CD4-positive, alpha-beta T cell (primary cell): ENCODE results near the gene FASLG. TPM values are rescaled to one million over a fixed set of nuclear protein-coding genes. Genes with fewer than 3 reads are reported as not detected.

Experiments
- ATAC-seq: fragments of 200-7000 bp; cut with Tn5 transposase; one replicate; pipeline ENCODE4 v1.10.0; 2022; ENCODE audit warnings: mild to moderate bottlenecking; ENCODE audit not compliant: poor library complexity
- CTCF ChIA-PET: fragments of 350-600 bp; sonication (Branson Sonifier 250); formaldehyde crosslinking; loops from one replicate; lab custom pipeline; 2021; ENCODE audit warnings: antibody characterized with exemption, inconsistent platforms; lab: Charles Lee
- POLR2A ChIA-PET: fragments of 350-600 bp; sonication (Branson Sonifier 250); formaldehyde crosslinking; loops from one replicate; lab custom pipeline; 2021; ENCODE audit warnings: antibody characterized with exemption, inconsistent platforms; lab: Charles Lee
- DNase-seq, 14 experiments: peaks; one replicate each; pipeline ENCODE4 v3.0.0-alpha.2; 2013 to 2020; ENCODE audit warnings: mixed read lengths in 2 of 14
- H3K27ac ChIP-seq, 2 donors: one replicate each; pipeline versions ENCODE4 v1.5.1 to v1.7.0; 2013; ENCODE audit warnings: low read length in 2 of 2, low read depth in 1 of 2, mild to moderate bottlenecking in 1 of 2
- H3K27me3 ChIP-seq, 2 experiments: 1 replicate in 1 of 2; 2 replicates in 1 of 2; pipeline versions ENCODE4 v1.6.1 to v1.7.0; 2013; ENCODE audit warnings: low read length in 2 of 2, control low read depth in 1 of 2, mild to moderate bottlenecking in 1 of 2, moderate library complexity in 1 of 2; ENCODE audit not compliant: insufficient read depth in 2 of 2, control insufficient read depth in 1 of 2
- H3K36me3 ChIP-seq: one replicate; pipeline ENCODE4 v1.6.1; 2013; ENCODE audit warnings: low read length, control low read depth; ENCODE audit not compliant: insufficient read depth
- H3K4me1 ChIP-seq: one replicate; pipeline ENCODE4 v1.6.1; 2013; ENCODE audit warnings: low read length, control low read depth; ENCODE audit not compliant: insufficient read depth
- H3K4me3 ChIP-seq: one replicate; pipeline ENCODE4 v1.5.1; 2013; ENCODE audit warnings: mild to moderate bottlenecking, low read length, moderate library complexity
- H3K9me3 ChIP-seq, 2 experiments: 1 replicate in 1 of 2; 2 replicates in 1 of 2; pipeline versions ENCODE4 v1.6.1 to v1.7.0; 2013; ENCODE audit warnings: low read length in 2 of 2, mild to moderate bottlenecking in 2 of 2, control low read depth in 1 of 2, moderate library complexity in 1 of 2; ENCODE audit not compliant: control insufficient read depth in 1 of 2, insufficient read depth in 1 of 2
- H3K27ac Mint-ChIP-seq: one replicate; pipeline ENCODE4 v1.8.0; 2020; ENCODE audit warnings: mixed read lengths
- H3K27me3 Mint-ChIP-seq: one replicate; pipeline ENCODE4 v1.8.0; 2021; ENCODE audit warnings: mixed read lengths
- H3K36me3 Mint-ChIP-seq: one replicate; pipeline ENCODE4 v1.8.0; 2021; ENCODE audit warnings: low read depth, mixed read lengths
- H3K4me1 Mint-ChIP-seq: one replicate; pipeline ENCODE4 v1.8.0; 2021; ENCODE audit warnings: low read depth, mixed read lengths
- H3K4me3 Mint-ChIP-seq: one replicate; pipeline ENCODE4 v1.8.0; 2020; ENCODE audit warnings: mild to moderate bottlenecking, mixed read lengths
- H3K9me3 Mint-ChIP-seq: one replicate; pipeline ENCODE4 v1.8.0; 2020; ENCODE audit warnings: mixed read lengths
- CTCF ChIP-seq: fragments of 200-600 bp; IDR thresholded peaks from one replicate; pipeline ENCODE4 v1.8.0; 2022; ENCODE audit warnings: antibody characterized with exemption, mild to moderate bottlenecking
- intact Hi-C, 2 experiments: fragments of 100-400 bp; cut with DNase I in 1 of 2; cut with micrococcal nuclease in 1 of 2; formaldehyde crosslinking; loops; one replicate each; pipeline versions ENCODE4 v1.15.1 to v1.9.0; 2023 to 2025; cut with DNase I, micrococcal nuclease
- total RNA-seq, 174 experiments: library from RNA in 2 of 174; stranded (reverse) in 2 of 174; gene quantifications; one replicate each; pipeline ENCODE4 v1.2.3 and lab custom pipeline; 2021 to 2026

The FASLG gene
- total RNA-seq, 2 experiments from 2014 or later: 0.11 to 0.80 TPM

- H3K36me3 Mint-ChIP-seq: no peaks in the 10 kb centered on the region
- no peaks in the 10 kb centered on the region for H3K9me3 ChIP-seq
- intact Hi-C loops: loop anchor here in 1 of 2 experiments (5.0 to 10.0 kb wide), 2 partner anchors 35 to 163 kb away; partner anchors contain the start of gene SUCO
- no peak for TF ChIP-seq CTCF
- CTCF ChIA-PET: interaction anchor here (1.0 to 1.6 kb wide), 5 partner anchors 11 to 88 kb away, joined by 3 to 5 read pairs (median 3); no protein-coding TSS in a partner anchor
- H3K36me3 ChIP-seq: no peaks in the 10 kb centered on the region
- ATAC-seq: peak; percentile 63
- H3K27ac Mint-ChIP-seq: no peak overlapping the region
- no peaks in the 10 kb centered on the region for H3K27me3 ChIP-seq
- POLR2A ChIA-PET: interaction anchor here (1.0 to 1.7 kb wide), 2 partner anchors 11 to 27 kb away, joined by 3 to 6 read pairs; no protein-coding TSS in a partner anchor
- H3K27me3 Mint-ChIP-seq: no peaks in the 10 kb centered on the region
- peaks cover 6% of the 10 kb centered on the region for H3K4me1 Mint-ChIP-seq
- no peak overlapping the region for H3K4me3 ChIP-seq
- DNase-seq: peak in 4 of 14 experiments; percentile 42 to 78 (median 61)
- H3K27ac ChIP-seq: peak overlapping the region; percentile 73 to 83
- no peaks in the 10 kb centered on the region for H3K9me3 Mint-ChIP-seq
- peak overlapping the region; percentile 46 for H3K4me3 Mint-ChIP-seq
- H3K4me1 ChIP-seq: peaks cover 56% of the 10 kb centered on the region
Observed at GRCh38 chr1:172697534-172698002, 38.7 kb downstream of the FASLG start.

- no peaks in the 10 kb centered on the region for H3K27me3 Mint-ChIP-seq
- H3K36me3 Mint-ChIP-seq: no peaks in the 10 kb centered on the region
- Histone ChIP-seq H3K36me3 (no peaks in the 10 kb centered on the region), H3K27me3 (no peaks in the 10 kb centered on the region), H3K27ac (peak overlapping the region; percentile 73 to 83), H3K9me3 (no peaks in the 10 kb centered on the region), H3K4me3 (no peak overlapping the region), H3K4me1 (peaks cover 61% of the 10 kb centered on the region)
- ATAC-seq: peak; percentile 20
- peak in 3 of 14 experiments; percentile 41 to 64 (median 50) for DNase-seq
- H3K9me3 Mint-ChIP-seq: no peaks in the 10 kb centered on the region
- intact Hi-C loops: loop anchor here in 1 of 2 experiments (5.0 to 10.0 kb wide), 2 partner anchors 36 to 163 kb away; partner anchors contain the start of gene SUCO
- peak overlapping the region; percentile 46 for H3K4me3 Mint-ChIP-seq
- ChIA-PET POLR2A (interaction anchor here (1.0 to 1.9 kb wide), 3 partner anchors 10 to 166 kb away, joined by 3 to 6 read pairs (median 5); partner anchors contain the start of gene SUCO), CTCF (interaction anchor here (1.0 to 1.6 kb wide), 5 partner anchors 11 to 88 kb away, joined by 3 to 5 read pairs (median 3); no protein-coding TSS in a partner anchor)
- TF ChIP-seq CTCF: no peak
- H3K27ac Mint-ChIP-seq: no peak overlapping the region
- peaks cover 6% of the 10 kb centered on the region for H3K4me1 Mint-ChIP-seq
Observed at GRCh38 chr1:172698224-172698623, 39.3 kb downstream of the FASLG start.

GRCh38 chr1:172699111-172699510, 40.2 kb downstream of the FASLG start:
- POLR2A ChIA-PET: interaction anchor here (0.7 to 1.9 kb wide), 6 partner anchors 9 to 167 kb away, joined by 3 to 9 read pairs (median 5); partner anchors contain the start of genes FASLG and SUCO
- no peak for TF ChIP-seq CTCF
- ATAC-seq: peak; percentile 84

More at GRCh38 chr1:172699111-172699510, 40.2 kb downstream of the FASLG start:
- Histone ChIP-seq H3K27me3 (no peaks in the 10 kb centered on the region), H3K4me1 (peaks cover 70% of the 10 kb centered on the region), H3K27ac (peak overlapping the region; percentile 73 to 83), H3K9me3 (no peaks in the 10 kb centered on the region), H3K36me3 (no peaks in the 10 kb centered on the region), H3K4me3 (no peak overlapping the region)
- H3K4me1 Mint-ChIP-seq: peaks cover 6% of the 10 kb centered on the region
- H3K9me3 Mint-ChIP-seq: no peaks in the 10 kb centered on the region
- intact Hi-C loops: loop anchor here in 1 of 2 experiments (1.0 to 10.0 kb wide), 5 partner anchors 8 to 164 kb away; partner anchors contain the start of gene SUCO
- peak overlapping the region; percentile 46 for H3K4me3 Mint-ChIP-seq
- CTCF ChIA-PET: interaction anchor here (0.9 to 1.8 kb wide), 3 partner anchors 10 to 88 kb away, joined by 3 to 10 read pairs (median 6); no protein-coding TSS in a partner anchor
- H3K36me3 Mint-ChIP-seq: no peaks in the 10 kb centered on the region
- no peaks in the 10 kb centered on the region for H3K27me3 Mint-ChIP-seq
- H3K27ac Mint-ChIP-seq: no peak overlapping the region
- peak; percentile 45 to 90 (median 67) for DNase-seq
